Measurements from ENCODE around the gene MTRR.

GRCh38 chr5:7866196-7866595 lies 2.8 kb upstream of the MTRR start:
- no peak for TF ChIP-seq CTCF (conservative IDR thresholded peaks at IDR 0.05 in 1 of 2, IDR thresholded peaks at IDR 0.05 in 1 of 2; ENCODE audit: extremely low read depth in 1 of 2, insufficient read depth in 1 of 2, low read depth in 1 of 2, low read length in 2 of 2)
- no peak for TF ChIP-seq EZH2 (IDR thresholded peaks at IDR 0.05; ENCODE audit: borderline replicate concordance, low read length)
